Neural progenitor cell (in vitro differentiated cells): ENCODE data around the gene CD24.

Experiments used
- EZH2 ChIP-seq: fragments of 200-600 bp; sonication (generic); IDR thresholded peaks from 2 replicates; pipeline ENCODE4 v1.6.1; 2017; ENCODE audit warnings: antibody characterized with exemption, mild to moderate bottlenecking, moderate library complexity
- EZH2phosphoT487 ChIP-seq: fragments of 200-600 bp; sonication (generic); IDR thresholded peaks from 2 replicates; pipeline ENCODE4 v1.6.1; 2017; ENCODE audit warnings: antibody characterized with exemption
- TF ChIP-seq, protein P1 (sequence below): fragments of 200-600 bp; sonication (generic); IDR thresholded peaks from 2 replicates; pipeline ENCODE4 v1.5.1; 2017; ENCODE audit warnings: antibody characterized with exemption, mild to moderate bottlenecking

DNA sequence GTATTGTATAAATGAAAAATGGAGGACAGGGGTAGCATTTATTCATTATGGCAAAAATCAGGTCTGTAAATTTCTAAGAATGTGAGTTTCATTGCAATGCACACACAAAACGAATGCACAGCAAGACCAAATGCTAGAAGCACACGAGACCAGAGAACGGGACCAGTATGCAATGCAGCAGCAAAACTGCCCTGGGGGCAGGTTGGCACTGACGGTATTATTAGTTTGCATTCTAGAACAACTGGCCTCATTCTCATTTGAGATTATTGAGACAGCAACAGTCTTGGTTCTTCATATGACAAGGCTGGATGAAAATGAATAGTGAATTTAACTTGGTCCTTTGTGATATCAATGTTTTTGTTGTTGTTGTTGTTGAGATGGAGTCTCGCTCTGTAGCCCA, 44.5 kb upstream of the CD24 start:
- TF ChIP-seq EZH2phosphoT487 (no peak), EZH2 (no peak)
- TF ChIP-seq, protein P1, sequence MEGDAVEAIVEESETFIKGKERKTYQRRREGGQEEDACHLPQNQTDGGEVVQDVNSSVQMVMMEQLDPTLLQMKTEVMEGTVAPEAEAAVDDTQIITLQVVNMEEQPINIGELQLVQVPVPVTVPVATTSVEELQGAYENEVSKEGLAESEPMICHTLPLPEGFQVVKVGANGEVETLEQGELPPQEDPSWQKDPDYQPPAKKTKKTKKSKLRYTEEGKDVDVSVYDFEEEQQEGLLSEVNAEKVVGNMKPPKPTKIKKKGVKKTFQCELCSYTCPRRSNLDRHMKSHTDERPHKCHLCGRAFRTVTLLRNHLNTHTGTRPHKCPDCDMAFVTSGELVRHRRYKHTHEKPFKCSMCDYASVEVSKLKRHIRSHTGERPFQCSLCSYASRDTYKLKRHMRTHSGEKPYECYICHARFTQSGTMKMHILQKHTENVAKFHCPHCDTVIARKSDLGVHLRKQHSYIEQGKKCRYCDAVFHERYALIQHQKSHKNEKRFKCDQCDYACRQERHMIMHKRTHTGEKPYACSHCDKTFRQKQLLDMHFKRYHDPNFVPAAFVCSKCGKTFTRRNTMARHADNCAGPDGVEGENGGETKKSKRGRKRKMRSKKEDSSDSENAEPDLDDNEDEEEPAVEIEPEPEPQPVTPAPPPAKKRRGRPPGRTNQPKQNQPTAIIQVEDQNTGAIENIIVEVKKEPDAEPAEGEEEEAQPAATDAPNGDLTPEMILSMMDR, result no peak
